Liver (tissue), 9 donors: ENCODE data around the gene GRIP1. TPM values are rescaled to one million over a fixed set of nuclear protein-coding genes. Genes with fewer than 3 reads are reported as not detected.

Experiments
- DNase-seq: peaks from one replicate; pipeline ENCODE4 v3.0.0-alpha.2; 2017; ENCODE audit warnings: low spot score
- H3K27ac ChIP-seq, 2 donors: one replicate each; pipeline ENCODE4 v1.7.0; 2013; ENCODE audit warnings: inconsistent platforms in 2 of 2, low read length in 2 of 2, control low read depth in 1 of 2, low read depth in 1 of 2, mild to moderate bottlenecking in 1 of 2
- H3K27me3 ChIP-seq, 4 donors: one replicate each; pipeline versions ENCODE4 v1.6.1 to v1.7.0; 2013; ENCODE audit warnings: low read length in 3 of 4, inconsistent platforms in 1 of 4, mild to moderate bottlenecking in 1 of 4, moderate library complexity in 1 of 4; ENCODE audit not compliant: control insufficient read depth in 4 of 4, insufficient read depth in 4 of 4
- H3K36me3 ChIP-seq, 4 donors: one replicate each; pipeline versions ENCODE4 v1.6.1 to v1.7.0; 2013; ENCODE audit warnings: low read length in 3 of 4, mild to moderate bottlenecking in 3 of 4, low read depth in 1 of 4, moderate library complexity in 1 of 4; ENCODE audit not compliant: control insufficient read depth in 4 of 4, insufficient read depth in 3 of 4
- H3K4me1 ChIP-seq, 4 donors: one replicate each; pipeline versions ENCODE4 v1.6.1 to v1.7.0; 2013; ENCODE audit warnings: low read length in 3 of 4, mild to moderate bottlenecking in 3 of 4, moderate library complexity in 1 of 4; ENCODE audit not compliant: control insufficient read depth in 4 of 4, insufficient read depth in 4 of 4
- H3K4me3 ChIP-seq, 3 donors: one replicate each; pipeline versions ENCODE4 v1.6.1 to v1.7.0; 2013; ENCODE audit warnings: low read length in 3 of 3, control low read depth in 1 of 3, low read depth in 1 of 3, mild to moderate bottlenecking in 1 of 3
- H3K9ac ChIP-seq, 2 donors: one replicate each; pipeline ENCODE4 v1.7.0; 2013; ENCODE audit warnings: low read length in 2 of 2, mild to moderate bottlenecking in 2 of 2, moderate library complexity in 2 of 2, control low read depth in 1 of 2, low read depth in 1 of 2
- H3K9me3 ChIP-seq, 4 donors: one replicate each; pipeline versions ENCODE4 v1.6.1 to v1.7.0; 2013; ENCODE audit warnings: low read length in 3 of 4; ENCODE audit not compliant: control insufficient read depth in 4 of 4
- EGR1 ChIP-seq, 2 donors: IDR thresholded peaks; 2 replicates each; pipeline ENCODE4 v1.6.1; 2016 to 2018; ENCODE audit warnings: antibody characterized with exemption in 2 of 2, low read depth in 2 of 2
- FOXA1 ChIP-seq: IDR thresholded peaks from 2 replicates; pipeline ENCODE4 v1.6.1; 2016; ENCODE audit warnings: antibody characterized with exemption
- FOXA2 ChIP-seq: IDR thresholded peaks from 2 replicates; pipeline ENCODE4 v1.6.1; 2016; ENCODE audit warnings: antibody characterized with exemption
- GABPA ChIP-seq, 2 donors: IDR thresholded peaks in 1 of 2; conservative IDR thresholded peaks in 1 of 2; 2 replicates each; pipeline ENCODE4 v1.6.1; 2016; ENCODE audit warnings: antibody characterized with exemption in 2 of 2, mild to moderate bottlenecking in 1 of 2, moderate library complexity in 1 of 2
- HNF4A ChIP-seq, 2 donors: conservative IDR thresholded peaks; 2 replicates each; pipeline ENCODE4 v1.6.1; 2016; ENCODE audit warnings: antibody characterized with exemption in 2 of 2, mild to moderate bottlenecking in 2 of 2
- HNF4G ChIP-seq: IDR thresholded peaks from 2 replicates; pipeline ENCODE4 v1.6.1; 2016; ENCODE audit warnings: antibody characterized with exemption
- JUND ChIP-seq, 2 donors: IDR thresholded peaks; 2 replicates each; pipeline ENCODE4 v1.6.1; 2016; ENCODE audit warnings: antibody characterized with exemption in 2 of 2
- NR2F2 ChIP-seq: IDR thresholded peaks from 2 replicates; pipeline ENCODE4 v1.6.1; 2016; ENCODE audit warnings: antibody characterized with exemption
- RAD21 ChIP-seq, 2 donors: IDR thresholded peaks; 2 replicates each; pipeline ENCODE4 v1.6.1; 2016; ENCODE audit warnings: antibody characterized with exemption in 2 of 2, mild to moderate bottlenecking in 2 of 2
- RXRA ChIP-seq, 2 donors: IDR thresholded peaks; 2 replicates each; pipeline ENCODE4 v1.6.1; 2017 to 2018; ENCODE audit warnings: antibody characterized with exemption in 2 of 2, mild to moderate bottlenecking in 1 of 2
- SP1 ChIP-seq: IDR thresholded peaks from 2 replicates; pipeline ENCODE4 v1.6.1; 2018; ENCODE audit warnings: antibody characterized with exemption, mild to moderate bottlenecking
- TAF1 ChIP-seq: conservative IDR thresholded peaks from 2 replicates; pipeline ENCODE4 v1.6.1; 2016; ENCODE audit warnings: antibody characterized with exemption, mild to moderate bottlenecking
- YY1 ChIP-seq: IDR thresholded peaks from 2 replicates; pipeline ENCODE4 v1.6.1; 2016; ENCODE audit warnings: antibody characterized with exemption, mild to moderate bottlenecking
- WGBS: extraction: QIAGEN DNeasy Blood & Tissue Kit; methylation state at CpG from one replicate; pipeline ENCODE4 v1.1.7; 2013; 5-methylcytosine and 5-hydroxymethylcytosine counted together
- polyA plus RNA-seq, 2 donors: library from polyadenylated mRNA; stranded (reverse) in 1 of 2; unstranded in 1 of 2; fragments of 200-250 nt in 1 of 2; fragments of >200 nt in 1 of 2; fragmentation: Nextera tagmentation in 1 of 2; extraction: Ambion mirVana in 1 of 2; gene quantifications; one replicate each; pipeline versions ENCODE4 v1.2.1 to v1.2.3, GENCODE V29; 2013 to 2015
- total RNA-seq, 2 donors: library from RNA; depleted of rRNA; stranded (reverse); fragments of >200 nt; gene quantifications; one replicate each; pipeline ENCODE4 v1.2.3, GENCODE V29; 2014
- TF ChIP-seq, protein P1 (sequence below): IDR thresholded peaks from 2 replicates; pipeline ENCODE4 v1.6.1; 2016; ENCODE audit warnings: antibody characterized with exemption, mild to moderate bottlenecking
- TF ChIP-seq, protein P2 (sequence below): IDR thresholded peaks from 2 replicates; pipeline ENCODE4 v1.6.1; 2016; ENCODE audit warnings: antibody characterized with exemption
- TF ChIP-seq, protein P3 (sequence below): fragments of 150-350 bp; IDR thresholded peaks from 2 replicates; pipeline ENCODE4 v1.5.1; 2017; ENCODE audit warnings: improper control_type of control experiment, low read depth, low read length; ENCODE audit not compliant: missing input control
- TF ChIP-seq, protein P4 (sequence below): IDR thresholded peaks from 2 replicates; pipeline ENCODE4 v1.6.1; 2016; ENCODE audit warnings: antibody characterized with exemption
- TF ChIP-seq, protein P5 (sequence below): IDR thresholded peaks from 2 replicates; pipeline ENCODE4 v1.6.1; 2016; ENCODE audit warnings: antibody characterized with exemption
- donor health status: healthy.
- donor health status: healthy.
- donor health status: healthy.
- donor health status: healthy.
- donor health status: healthy.

The GRIP1 gene
- total and polyA plus RNA-seq, 4 donors: 0.05 to 1.5 (median 0.24) TPM

DNA sequence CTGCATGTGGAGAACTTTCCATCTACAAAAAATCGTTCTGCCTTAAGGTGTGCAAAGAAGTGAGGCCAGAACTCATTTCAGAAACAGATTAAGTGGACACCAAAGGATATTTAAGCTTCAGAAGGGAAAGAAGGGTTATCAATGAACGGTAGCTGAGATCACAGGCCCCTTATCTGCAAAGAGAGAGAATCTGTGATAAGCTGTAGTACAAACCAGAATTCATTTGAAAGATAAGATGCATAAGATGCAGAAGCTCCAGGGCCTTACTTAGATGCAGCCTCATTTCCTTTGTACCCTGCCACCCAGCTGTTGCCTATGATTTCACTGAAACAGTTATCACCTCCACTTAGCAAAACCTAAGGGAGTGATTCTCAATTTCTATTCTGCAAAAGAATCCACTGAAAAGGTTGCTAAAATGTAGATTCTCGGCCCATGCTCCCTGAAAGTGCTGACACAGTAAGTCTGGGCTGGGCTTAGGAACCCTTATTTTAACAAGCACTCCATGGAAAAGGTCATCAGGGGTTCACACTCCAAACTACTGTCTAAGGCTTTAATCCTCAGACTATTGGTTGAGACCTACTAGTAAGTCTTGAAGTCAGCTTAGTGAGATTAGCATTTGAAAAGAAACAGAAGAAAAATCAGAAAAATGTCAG, 311.7 kb downstream of the GRIP1 start:
- H3K4me3 ChIP-seq: no peak overlapping the region
- no peaks in the 10 kb centered on the region for H3K36me3 ChIP-seq
- H3K9me3 ChIP-seq: no peaks in the 10 kb centered on the region
- H3K27ac ChIP-seq: no peak overlapping the region
- no peaks in the 10 kb centered on the region for H3K27me3 ChIP-seq
- H3K4me1 ChIP-seq: no peaks in the 10 kb centered on the region
- DNase-seq: no peak
- H3K9ac ChIP-seq: no peak overlapping the region
- TF ChIP-seq FOXA1 (no peak), EGR1 (IDR thresholded peaks at IDR 0.05; ENCODE audit: low read depth in 2 of 2) (no peak), SP1 (no peak), GABPA (IDR thresholded peaks at IDR 0.05 in 1 of 2, conservative IDR thresholded peaks at IDR 0.05 in 1 of 2) (no peak), NR2F2 (no peak), JUND (IDR thresholded peaks at IDR 0.05) (no peak), RAD21 (IDR thresholded peaks at IDR 0.05) (no peak), TAF1 (no peak), YY1 (no peak), HNF4A (conservative IDR thresholded peaks at IDR 0.05) (no peak), FOXA2 (no peak), RXRA (IDR thresholded peaks at IDR 0.05) (no peak), HNF4G (no peak)
- TF ChIP-seq, protein P1, sequence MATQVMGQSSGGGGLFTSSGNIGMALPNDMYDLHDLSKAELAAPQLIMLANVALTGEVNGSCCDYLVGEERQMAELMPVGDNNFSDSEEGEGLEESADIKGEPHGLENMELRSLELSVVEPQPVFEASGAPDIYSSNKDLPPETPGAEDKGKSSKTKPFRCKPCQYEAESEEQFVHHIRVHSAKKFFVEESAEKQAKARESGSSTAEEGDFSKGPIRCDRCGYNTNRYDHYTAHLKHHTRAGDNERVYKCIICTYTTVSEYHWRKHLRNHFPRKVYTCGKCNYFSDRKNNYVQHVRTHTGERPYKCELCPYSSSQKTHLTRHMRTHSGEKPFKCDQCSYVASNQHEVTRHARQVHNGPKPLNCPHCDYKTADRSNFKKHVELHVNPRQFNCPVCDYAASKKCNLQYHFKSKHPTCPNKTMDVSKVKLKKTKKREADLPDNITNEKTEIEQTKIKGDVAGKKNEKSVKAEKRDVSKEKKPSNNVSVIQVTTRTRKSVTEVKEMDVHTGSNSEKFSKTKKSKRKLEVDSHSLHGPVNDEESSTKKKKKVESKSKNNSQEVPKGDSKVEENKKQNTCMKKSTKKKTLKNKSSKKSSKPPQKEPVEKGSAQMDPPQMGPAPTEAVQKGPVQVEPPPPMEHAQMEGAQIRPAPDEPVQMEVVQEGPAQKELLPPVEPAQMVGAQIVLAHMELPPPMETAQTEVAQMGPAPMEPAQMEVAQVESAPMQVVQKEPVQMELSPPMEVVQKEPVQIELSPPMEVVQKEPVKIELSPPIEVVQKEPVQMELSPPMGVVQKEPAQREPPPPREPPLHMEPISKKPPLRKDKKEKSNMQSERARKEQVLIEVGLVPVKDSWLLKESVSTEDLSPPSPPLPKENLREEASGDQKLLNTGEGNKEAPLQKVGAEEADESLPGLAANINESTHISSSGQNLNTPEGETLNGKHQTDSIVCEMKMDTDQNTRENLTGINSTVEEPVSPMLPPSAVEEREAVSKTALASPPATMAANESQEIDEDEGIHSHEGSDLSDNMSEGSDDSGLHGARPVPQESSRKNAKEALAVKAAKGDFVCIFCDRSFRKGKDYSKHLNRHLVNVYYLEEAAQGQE: no peak
- TF ChIP-seq, protein P2, sequence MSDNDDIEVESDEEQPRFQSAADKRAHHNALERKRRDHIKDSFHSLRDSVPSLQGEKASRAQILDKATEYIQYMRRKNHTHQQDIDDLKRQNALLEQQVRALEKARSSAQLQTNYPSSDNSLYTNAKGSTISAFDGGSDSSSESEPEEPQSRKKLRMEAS: no peak
- TF ChIP-seq, protein P3, sequence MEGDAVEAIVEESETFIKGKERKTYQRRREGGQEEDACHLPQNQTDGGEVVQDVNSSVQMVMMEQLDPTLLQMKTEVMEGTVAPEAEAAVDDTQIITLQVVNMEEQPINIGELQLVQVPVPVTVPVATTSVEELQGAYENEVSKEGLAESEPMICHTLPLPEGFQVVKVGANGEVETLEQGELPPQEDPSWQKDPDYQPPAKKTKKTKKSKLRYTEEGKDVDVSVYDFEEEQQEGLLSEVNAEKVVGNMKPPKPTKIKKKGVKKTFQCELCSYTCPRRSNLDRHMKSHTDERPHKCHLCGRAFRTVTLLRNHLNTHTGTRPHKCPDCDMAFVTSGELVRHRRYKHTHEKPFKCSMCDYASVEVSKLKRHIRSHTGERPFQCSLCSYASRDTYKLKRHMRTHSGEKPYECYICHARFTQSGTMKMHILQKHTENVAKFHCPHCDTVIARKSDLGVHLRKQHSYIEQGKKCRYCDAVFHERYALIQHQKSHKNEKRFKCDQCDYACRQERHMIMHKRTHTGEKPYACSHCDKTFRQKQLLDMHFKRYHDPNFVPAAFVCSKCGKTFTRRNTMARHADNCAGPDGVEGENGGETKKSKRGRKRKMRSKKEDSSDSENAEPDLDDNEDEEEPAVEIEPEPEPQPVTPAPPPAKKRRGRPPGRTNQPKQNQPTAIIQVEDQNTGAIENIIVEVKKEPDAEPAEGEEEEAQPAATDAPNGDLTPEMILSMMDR: no peak
- TF ChIP-seq, protein P4, sequence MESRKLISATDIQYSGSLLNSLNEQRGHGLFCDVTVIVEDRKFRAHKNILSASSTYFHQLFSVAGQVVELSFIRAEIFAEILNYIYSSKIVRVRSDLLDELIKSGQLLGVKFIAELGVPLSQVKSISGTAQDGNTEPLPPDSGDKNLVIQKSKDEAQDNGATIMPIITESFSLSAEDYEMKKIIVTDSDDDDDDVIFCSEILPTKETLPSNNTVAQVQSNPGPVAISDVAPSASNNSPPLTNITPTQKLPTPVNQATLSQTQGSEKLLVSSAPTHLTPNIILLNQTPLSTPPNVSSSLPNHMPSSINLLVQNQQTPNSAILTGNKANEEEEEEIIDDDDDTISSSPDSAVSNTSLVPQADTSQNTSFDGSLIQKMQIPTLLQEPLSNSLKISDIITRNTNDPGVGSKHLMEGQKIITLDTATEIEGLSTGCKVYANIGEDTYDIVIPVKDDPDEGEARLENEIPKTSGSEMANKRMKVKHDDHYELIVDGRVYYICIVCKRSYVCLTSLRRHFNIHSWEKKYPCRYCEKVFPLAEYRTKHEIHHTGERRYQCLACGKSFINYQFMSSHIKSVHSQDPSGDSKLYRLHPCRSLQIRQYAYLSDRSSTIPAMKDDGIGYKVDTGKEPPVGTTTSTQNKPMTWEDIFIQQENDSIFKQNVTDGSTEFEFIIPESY: no peak
- TF ChIP-seq, protein P5, sequence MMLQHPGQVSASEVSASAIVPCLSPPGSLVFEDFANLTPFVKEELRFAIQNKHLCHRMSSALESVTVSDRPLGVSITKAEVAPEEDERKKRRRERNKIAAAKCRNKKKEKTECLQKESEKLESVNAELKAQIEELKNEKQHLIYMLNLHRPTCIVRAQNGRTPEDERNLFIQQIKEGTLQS: no peak
- WGBS: 53% methylated on average over 3 of the region's 3 CpGs
